GM21390 (cell line): Measurements from ENCODE around the gene MRPL46.
A peak's percentile ranks its signal among the peaks of the same experiment; 100 is the strongest.
"Not testable (repeated sequence)": the region's sequence is repeated elsewhere in the genome, so short reads cannot be mapped to it uniquely, and the experiment has no call there.

Source experiments
- ATAC-seq: cut with Tn5 transposase; IDR thresholded peaks from one replicate; pipeline ENCODE4 v1.9.1; 2021; ENCODE audit not compliant: unreplicated experiment

The MRPL46 gene

GRCh38 chr15:88447741-88448140, 19.4 kb downstream of the MRPL46 start:
- no peak for ATAC-seq

GRCh38 chr15:88447206-88447605, 20.0 kb downstream of the MRPL46 start:
- ATAC-seq = no peak

GRCh38 chr15:88441076-88441730, 26.0 kb downstream of the MRPL46 start:
- no peak for ATAC-seq

DNA sequence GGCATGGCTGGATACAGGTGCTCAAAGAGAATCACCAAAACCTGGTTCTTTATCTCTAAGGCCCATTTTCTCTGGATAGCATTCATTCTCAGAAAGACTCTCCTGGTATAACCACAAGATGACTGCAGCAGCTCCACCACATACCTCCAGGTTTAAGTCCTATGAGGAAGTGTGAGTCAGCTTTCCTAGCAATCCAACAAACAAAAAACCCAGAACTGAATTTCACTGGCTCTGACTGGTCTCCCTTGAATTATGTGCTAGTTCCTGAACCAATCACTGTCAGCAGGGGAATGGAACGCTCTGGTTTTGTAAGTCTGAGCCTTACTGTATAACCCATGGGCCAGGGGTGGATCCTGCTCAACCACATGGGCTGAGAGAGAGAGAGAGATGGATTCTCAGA, 27.2 kb downstream of the MRPL46 start:
- no peak for ATAC-seq

- ATAC-seq = no peak
These were observed 29.0 kb downstream of the MRPL46 start for GRCh38 chr15:88438181-88438580.

DNA sequence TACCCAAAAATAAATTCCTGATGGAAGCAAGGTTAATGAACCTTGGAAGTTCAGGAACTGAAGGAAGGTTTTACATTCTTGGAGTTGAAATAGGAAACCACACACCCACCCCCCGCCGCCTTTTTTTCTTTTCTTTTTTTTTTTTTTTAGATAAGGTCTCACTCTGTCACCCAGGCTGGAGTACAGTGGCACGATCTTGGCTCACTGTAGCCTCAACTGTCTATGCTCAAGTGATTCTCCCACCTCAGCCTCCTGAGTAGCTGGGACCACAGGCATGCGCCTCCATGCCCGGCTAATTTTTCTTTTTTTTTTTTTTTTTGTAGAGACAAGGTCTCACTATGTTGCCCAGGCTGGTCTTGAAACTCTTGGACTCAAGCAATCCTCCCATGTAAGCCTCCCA, 33.1 kb downstream of the MRPL46 start:
- ATAC-seq = not testable (repeated sequence)

- no peak for ATAC-seq
These were observed 34.0 kb downstream of the MRPL46 start for GRCh38 chr15:88433046-88433685.

DNA sequence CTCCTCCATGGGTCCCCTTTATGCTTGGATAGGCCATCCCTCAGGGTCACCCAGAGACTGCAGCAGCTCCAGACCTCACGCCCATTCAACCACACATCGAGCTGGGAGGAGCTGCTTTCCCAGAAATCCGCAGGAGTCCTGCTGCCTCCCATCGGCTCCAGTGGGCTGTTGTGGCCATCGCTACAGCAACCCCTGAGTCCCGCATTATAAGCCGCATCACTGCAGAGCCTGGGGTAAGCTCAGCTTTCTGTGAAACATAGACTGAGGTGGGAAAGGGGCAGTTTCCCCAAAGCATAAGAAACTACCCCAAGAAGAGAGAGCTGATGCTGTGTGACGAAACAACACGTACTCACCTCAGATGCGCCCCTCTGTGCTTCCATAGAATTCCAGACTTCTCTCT, 35.7 kb downstream of the MRPL46 start:
- no peak for ATAC-seq

DNA sequence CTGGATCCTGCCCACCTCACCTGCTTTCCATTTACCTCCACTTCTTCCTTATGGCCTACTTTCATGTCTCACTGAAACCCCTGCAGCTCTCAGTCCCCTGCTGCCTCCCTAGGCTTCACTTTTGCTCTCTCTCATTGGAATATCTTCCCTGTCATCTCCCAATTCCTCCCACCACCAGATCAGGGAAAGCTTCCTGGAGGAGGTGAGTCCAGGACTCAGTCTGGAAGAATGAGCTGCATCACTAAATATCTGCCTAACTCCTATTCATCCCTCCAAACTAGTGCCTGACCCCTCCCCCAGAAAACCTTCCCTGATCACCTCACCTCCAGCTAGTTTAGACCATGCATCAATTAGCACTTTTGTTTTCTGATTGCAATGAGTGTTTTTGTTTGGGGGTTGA, 37.1 kb downstream of the MRPL46 start:
- no peak for ATAC-seq

DNA sequence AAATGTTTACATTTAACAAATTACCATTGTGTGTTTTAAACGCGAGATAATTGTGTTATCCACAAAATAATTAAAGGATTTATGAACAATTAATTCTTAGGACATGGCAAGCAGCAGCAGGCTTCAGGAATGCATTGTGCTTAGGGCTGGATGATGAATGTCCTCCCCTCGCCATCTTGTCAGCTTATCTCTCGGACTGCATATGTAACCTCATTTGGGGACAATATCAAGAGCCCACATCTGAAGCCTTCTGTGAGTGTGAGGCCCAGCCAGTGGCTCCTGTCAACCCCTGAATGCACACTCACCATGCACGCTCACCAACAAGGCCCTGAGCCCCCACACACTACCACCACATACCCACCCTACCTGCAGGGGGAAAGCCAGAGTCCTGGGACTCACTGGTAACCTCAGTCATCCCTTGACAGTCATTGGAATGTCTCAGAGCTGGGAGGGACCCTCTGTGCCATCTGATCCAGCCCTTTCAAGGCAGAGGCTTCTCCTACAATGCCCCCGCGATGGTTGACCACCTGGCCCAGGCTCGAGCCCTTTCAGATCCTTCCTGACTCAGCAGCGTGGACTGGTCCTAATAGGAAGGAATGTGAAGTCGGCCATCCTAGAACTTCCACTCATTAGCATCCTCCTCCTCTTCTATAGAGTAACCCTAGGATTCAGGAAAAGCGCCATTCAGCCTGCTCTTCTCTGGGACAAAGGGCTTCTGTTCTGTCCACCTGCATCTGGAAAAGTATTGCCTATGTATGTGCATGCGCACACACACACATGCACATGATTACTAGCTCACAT, 38.2 kb downstream of the MRPL46 start:
- ATAC-seq = no peak

- no peak for ATAC-seq
These were observed 39.1 kb downstream of the MRPL46 start for GRCh38 chr15:88428053-88428452.

- ATAC-seq = no peak
These were observed 40.9 kb downstream of the MRPL46 start for GRCh38 chr15:88426304-88426703.

GRCh38 chr15:88423331-88423730, 43.9 kb downstream of the MRPL46 start:
- ATAC-seq = no peak

GRCh38 chr15:88419830-88420229, 47.4 kb downstream of the MRPL46 start:
- ATAC-seq = peak; percentile 71
